ENCODE results near the gene ANKRD11.

Gene ANKRD11

DNA sequence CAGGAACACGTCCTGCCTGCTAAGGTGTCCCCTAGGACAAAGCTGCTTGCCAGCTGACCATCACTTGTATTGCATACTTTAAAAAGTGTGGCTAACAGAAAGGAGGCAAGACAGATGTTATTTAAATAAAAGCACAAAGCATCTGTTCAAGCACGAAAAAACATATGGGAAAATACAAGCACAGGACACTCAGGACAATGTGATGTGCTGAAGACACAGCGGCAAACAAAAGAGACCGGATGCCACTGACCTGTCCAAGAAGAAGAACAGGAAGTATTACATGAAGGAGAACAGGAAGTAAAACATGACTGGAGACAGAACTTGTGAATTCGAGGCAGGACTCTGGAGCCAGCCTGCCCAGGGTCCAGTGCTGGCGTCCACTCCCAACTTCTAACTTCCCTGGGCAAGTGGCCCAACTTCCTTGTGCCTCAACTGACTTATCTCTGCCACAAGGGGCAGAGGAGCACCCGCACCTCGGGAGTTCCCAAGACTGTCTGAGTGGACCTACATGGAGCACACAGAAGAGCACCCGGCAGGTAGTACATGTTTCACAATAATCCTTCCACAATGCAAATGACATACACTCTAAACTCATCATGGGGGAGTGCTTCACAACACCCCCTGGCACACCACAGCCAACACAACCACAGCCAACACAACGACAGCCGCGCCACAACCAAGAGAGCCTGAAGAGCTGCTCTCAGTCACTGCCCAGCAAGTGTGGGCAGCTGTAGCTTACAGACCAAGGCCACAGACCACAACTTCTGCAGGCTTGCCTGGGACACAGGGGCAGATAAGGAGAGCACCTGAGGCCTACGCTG is 36.6 kb downstream of the ANKRD11 start:
- Histone ChIP-seq H3F3A (ENCODE audit: insufficient read depth) (no peaks in the 10 kb centered on the region), H3K4me3 (ENCODE audit: insufficient read depth, low read length, poor library complexity, severe bottlenecking) (no peak overlapping the region), H3K36me3 (ENCODE audit: low read length) (no peaks in the 10 kb centered on the region), H3K27ac (ENCODE audit: low read depth, low read length) (no peak overlapping the region), H3K9ac (ENCODE audit: low read length) (no peak overlapping the region), H3K4me2 (ENCODE audit: low read depth, low read length, poor library complexity, severe bottlenecking) (no peak overlapping the region), H2AFZ (ENCODE audit: low read depth, low read length, severe bottlenecking) (no peak overlapping the region), H3K9me2 (replicated peaks; ENCODE audit: insufficient read depth, low read length) (no peaks in the 10 kb centered on the region), H3K9me3 (ENCODE audit: insufficient read depth, low read length) (no peaks in the 10 kb centered on the region), H3K27me3 (ENCODE audit: low read length) (no peaks in the 10 kb centered on the region), H3K79me2 (ENCODE audit: insufficient read depth, low read length) (peaks cover 98% of the 10 kb centered on the region), H4K20me1 (ENCODE audit: low read depth, low read length) (peaks cover 50% of the 10 kb centered on the region)
- TF ChIP-seq, protein P1, sequence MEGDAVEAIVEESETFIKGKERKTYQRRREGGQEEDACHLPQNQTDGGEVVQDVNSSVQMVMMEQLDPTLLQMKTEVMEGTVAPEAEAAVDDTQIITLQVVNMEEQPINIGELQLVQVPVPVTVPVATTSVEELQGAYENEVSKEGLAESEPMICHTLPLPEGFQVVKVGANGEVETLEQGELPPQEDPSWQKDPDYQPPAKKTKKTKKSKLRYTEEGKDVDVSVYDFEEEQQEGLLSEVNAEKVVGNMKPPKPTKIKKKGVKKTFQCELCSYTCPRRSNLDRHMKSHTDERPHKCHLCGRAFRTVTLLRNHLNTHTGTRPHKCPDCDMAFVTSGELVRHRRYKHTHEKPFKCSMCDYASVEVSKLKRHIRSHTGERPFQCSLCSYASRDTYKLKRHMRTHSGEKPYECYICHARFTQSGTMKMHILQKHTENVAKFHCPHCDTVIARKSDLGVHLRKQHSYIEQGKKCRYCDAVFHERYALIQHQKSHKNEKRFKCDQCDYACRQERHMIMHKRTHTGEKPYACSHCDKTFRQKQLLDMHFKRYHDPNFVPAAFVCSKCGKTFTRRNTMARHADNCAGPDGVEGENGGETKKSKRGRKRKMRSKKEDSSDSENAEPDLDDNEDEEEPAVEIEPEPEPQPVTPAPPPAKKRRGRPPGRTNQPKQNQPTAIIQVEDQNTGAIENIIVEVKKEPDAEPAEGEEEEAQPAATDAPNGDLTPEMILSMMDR (IDR thresholded peaks at IDR 0.05; ENCODE audit: insufficient read depth, low read length, poor library complexity, severe bottlenecking), result no peak

DNA sequence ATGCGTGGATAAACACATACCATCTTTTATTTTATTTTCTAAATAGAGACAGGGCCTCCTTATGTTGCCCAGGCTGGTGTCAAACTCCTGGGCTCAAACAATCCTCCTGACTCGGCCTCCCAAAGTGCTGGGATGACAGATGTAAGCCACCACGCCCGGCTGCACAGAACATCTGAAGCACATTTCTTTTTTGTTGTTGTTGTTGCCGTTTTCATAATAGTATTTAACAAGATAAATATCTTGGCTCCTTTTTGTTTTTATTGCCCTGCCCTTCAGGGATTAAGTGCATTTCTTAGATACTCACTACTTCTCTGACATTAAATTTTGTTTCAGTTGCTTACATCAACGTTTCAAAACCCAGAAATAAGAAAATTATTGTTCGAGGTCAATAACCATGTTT is 37.4 kb downstream of the ANKRD11 start:
- H3K9me2 ChIP-seq (replicated peaks; ENCODE audit: insufficient read depth, low read length), result no peaks in the 10 kb centered on the region
- H3K27ac ChIP-seq (ENCODE audit: low read depth, low read length), result no peak overlapping the region
- H3K4me2 ChIP-seq (ENCODE audit: low read depth, low read length, poor library complexity, severe bottlenecking), result no peak overlapping the region
- no peaks in the 10 kb centered on the region for H3F3A ChIP-seq (ENCODE audit: insufficient read depth)
- H3K79me2 ChIP-seq (ENCODE audit: insufficient read depth, low read length), result peaks cover 98% of the 10 kb centered on the region
- no peak overlapping the region for H3K9ac ChIP-seq (ENCODE audit: low read length)
- H3K36me3 ChIP-seq (ENCODE audit: low read length), result no peaks in the 10 kb centered on the region
- no peak overlapping the region for H2AFZ ChIP-seq (ENCODE audit: low read depth, low read length, severe bottlenecking)
- no peaks in the 10 kb centered on the region for H3K27me3 ChIP-seq (ENCODE audit: low read length)
- no peak for TF ChIP-seq EZH2phosphoT487 (conservative IDR thresholded peaks at IDR 0.05; ENCODE audit: low read length)
- TF ChIP-seq, protein P1 (IDR thresholded peaks at IDR 0.05; ENCODE audit: insufficient read depth, low read length, poor library complexity, severe bottlenecking), result no peak
- H3K4me3 ChIP-seq (ENCODE audit: insufficient read depth, low read length, poor library complexity, severe bottlenecking), result no peak overlapping the region
- no peaks in the 10 kb centered on the region for H3K9me3 ChIP-seq (ENCODE audit: insufficient read depth, low read length)
- H4K20me1 ChIP-seq (ENCODE audit: low read depth, low read length), result peaks cover 53% of the 10 kb centered on the region

DNA sequence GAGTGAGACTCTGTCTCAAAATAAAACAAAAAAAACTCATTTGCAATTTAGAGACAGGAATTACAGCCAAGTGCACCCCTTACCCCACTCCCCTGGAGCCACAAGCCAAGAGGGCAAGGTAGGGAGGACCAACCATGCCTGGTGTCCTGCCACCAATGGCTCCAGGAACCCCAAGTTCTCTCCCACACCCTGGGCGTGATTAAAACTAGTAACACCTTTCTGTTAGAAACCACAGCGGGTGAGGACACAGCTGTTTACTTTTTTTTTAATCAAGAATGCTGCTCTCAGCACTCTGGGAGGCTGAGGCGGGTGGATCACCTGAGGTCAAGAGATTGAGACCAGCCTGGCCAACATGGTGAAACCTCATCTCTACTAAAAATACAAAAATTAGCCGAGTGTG is 38.1 kb downstream of the ANKRD11 start:
- Histone ChIP-seq H4K20me1 (ENCODE audit: low read depth, low read length) (peaks cover 50% of the 10 kb centered on the region), H3K27ac (ENCODE audit: low read depth, low read length) (no peak overlapping the region), H3K4me2 (ENCODE audit: low read depth, low read length, poor library complexity, severe bottlenecking) (no peak overlapping the region)

More for the DNA sequence above, 38.1 kb downstream of the ANKRD11 start:
- TF ChIP-seq, protein P1 (IDR thresholded peaks at IDR 0.05; ENCODE audit: insufficient read depth, low read length, poor library complexity, severe bottlenecking), result no peak
- no peak for TF ChIP-seq EZH2phosphoT487 (conservative IDR thresholded peaks at IDR 0.05; ENCODE audit: low read length)
- Histone ChIP-seq H3K9me3 (ENCODE audit: insufficient read depth, low read length) (no peaks in the 10 kb centered on the region), H3K79me2 (ENCODE audit: insufficient read depth, low read length) (peaks cover 98% of the 10 kb centered on the region), H2AFZ (ENCODE audit: low read depth, low read length, severe bottlenecking) (no peak overlapping the region), H3F3A (ENCODE audit: insufficient read depth) (no peaks in the 10 kb centered on the region), H3K9me2 (replicated peaks; ENCODE audit: insufficient read depth, low read length) (no peaks in the 10 kb centered on the region), H3K36me3 (ENCODE audit: low read length) (no peaks in the 10 kb centered on the region), H3K9ac (ENCODE audit: low read length) (no peak overlapping the region), H3K27me3 (ENCODE audit: low read length) (no peaks in the 10 kb centered on the region), H3K4me3 (ENCODE audit: insufficient read depth, low read length, poor library complexity, severe bottlenecking) (no peak overlapping the region)

Data from SU-DHL-6 (cell line).